Calu3 (cell line): ENCODE measurements around the gene RFC1. TPM values are rescaled to one million over a fixed set of nuclear protein-coding genes. Genes with fewer than 3 reads are reported as not detected.

Experiments used
- BruUV-seq: library from RNA; stranded (reverse); fragments of 400-500 nt; replicated peaks from 2 replicates; lab custom pipeline; 2021; lab: Mats Ljungman, UMichigan
- CTCF ChIA-PET: fragments of 300-600 bp; sonication (Branson Sonifier 250); formaldehyde crosslinking; loops from one replicate; lab custom pipeline; 2022; ENCODE audit warnings: antibody characterized with exemption; lab: Charles Lee
- DNase-seq: peaks from one replicate; pipeline ENCODE4 v3.0.0; 2022
- H3K27ac Mint-ChIP-seq: one replicate; pipeline ENCODE4 v1.8.0; 2022; ENCODE audit warnings: mixed read lengths; ENCODE audit not compliant: unreplicated experiment
- H3K27me3 Mint-ChIP-seq: one replicate; pipeline ENCODE4 v1.8.0; 2022; ENCODE audit warnings: mixed read lengths; ENCODE audit not compliant: unreplicated experiment
- H3K36me3 Mint-ChIP-seq: one replicate; pipeline ENCODE4 v1.8.0; 2022; ENCODE audit warnings: mild to moderate bottlenecking, moderate library complexity, mixed read lengths; ENCODE audit not compliant: insufficient read depth, unreplicated experiment
- H3K4me1 Mint-ChIP-seq: one replicate; pipeline ENCODE4 v1.8.0; 2022; ENCODE audit warnings: mild to moderate bottlenecking, low read depth, mixed read lengths; ENCODE audit not compliant: unreplicated experiment
- H3K4me3 Mint-ChIP-seq: one replicate; pipeline ENCODE4 v1.8.0; 2022; ENCODE audit warnings: mild to moderate bottlenecking, low read depth, moderate library complexity, mixed read lengths; ENCODE audit not compliant: unreplicated experiment
- H3K9me3 Mint-ChIP-seq: one replicate; pipeline ENCODE4 v1.8.0; 2022; ENCODE audit warnings: low read depth, mixed read lengths; ENCODE audit not compliant: unreplicated experiment
- intact Hi-C: fragments of 100-400 bp; cut with micrococcal nuclease; formaldehyde crosslinking; loops from one replicate; pipeline ENCODE4 v1.10.0; 2022; ENCODE audit not compliant: unreplicated experiment
- total RNA-seq: library from RNA; stranded (reverse); gene quantifications from 2 replicates; pipeline ENCODE4 v1.2.3, GENCODE V29; 2022
- TF ChIP-seq, protein P1 (sequence below): fragments of 200-600 bp; IDR thresholded peaks from one replicate; pipeline ENCODE4 v1.8.0; 2022; ENCODE audit warnings: antibody characterized with exemption; ENCODE audit not compliant: unreplicated experiment

Gene RFC1
- total RNA-seq, 1 experiment from 2014 or later, result 37.0 TPM

DNA sequence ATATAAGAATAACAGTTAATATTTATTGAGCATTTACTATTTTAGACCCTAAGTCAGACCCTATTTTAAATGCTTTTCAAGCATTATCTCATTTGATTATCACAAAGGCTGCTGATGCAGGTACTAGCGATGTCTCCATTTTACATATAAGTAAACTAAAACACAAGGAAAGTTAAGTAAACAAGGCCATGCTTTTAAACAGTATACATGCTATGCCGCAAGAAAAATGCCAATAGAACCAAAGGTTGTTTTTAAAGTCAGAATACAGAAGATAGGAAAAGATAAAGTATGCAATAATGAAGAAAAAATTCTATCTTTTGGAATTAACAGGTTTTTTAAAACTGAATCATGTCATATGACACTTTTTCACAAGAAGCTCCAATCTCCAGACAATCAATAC, 26.2 kb downstream of the RFC1 start:
- intact Hi-C loops, result no loop called here
- Mint-ChIP-seq H3K27me3 (no peaks in the 10 kb centered on the region), H3K4me3 (no peak overlapping the region), H3K4me1 (no peaks in the 10 kb centered on the region), H3K9me3 (no peaks in the 10 kb centered on the region), H3K27ac (no peak overlapping the region), H3K36me3 (no peaks in the 10 kb centered on the region)
- DNase-seq, result no peak
- CTCF ChIA-PET, result no interaction called here
- no TSS peak for BruUV-seq
- TF ChIP-seq, protein P1, sequence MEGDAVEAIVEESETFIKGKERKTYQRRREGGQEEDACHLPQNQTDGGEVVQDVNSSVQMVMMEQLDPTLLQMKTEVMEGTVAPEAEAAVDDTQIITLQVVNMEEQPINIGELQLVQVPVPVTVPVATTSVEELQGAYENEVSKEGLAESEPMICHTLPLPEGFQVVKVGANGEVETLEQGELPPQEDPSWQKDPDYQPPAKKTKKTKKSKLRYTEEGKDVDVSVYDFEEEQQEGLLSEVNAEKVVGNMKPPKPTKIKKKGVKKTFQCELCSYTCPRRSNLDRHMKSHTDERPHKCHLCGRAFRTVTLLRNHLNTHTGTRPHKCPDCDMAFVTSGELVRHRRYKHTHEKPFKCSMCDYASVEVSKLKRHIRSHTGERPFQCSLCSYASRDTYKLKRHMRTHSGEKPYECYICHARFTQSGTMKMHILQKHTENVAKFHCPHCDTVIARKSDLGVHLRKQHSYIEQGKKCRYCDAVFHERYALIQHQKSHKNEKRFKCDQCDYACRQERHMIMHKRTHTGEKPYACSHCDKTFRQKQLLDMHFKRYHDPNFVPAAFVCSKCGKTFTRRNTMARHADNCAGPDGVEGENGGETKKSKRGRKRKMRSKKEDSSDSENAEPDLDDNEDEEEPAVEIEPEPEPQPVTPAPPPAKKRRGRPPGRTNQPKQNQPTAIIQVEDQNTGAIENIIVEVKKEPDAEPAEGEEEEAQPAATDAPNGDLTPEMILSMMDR, result no peak

DNA sequence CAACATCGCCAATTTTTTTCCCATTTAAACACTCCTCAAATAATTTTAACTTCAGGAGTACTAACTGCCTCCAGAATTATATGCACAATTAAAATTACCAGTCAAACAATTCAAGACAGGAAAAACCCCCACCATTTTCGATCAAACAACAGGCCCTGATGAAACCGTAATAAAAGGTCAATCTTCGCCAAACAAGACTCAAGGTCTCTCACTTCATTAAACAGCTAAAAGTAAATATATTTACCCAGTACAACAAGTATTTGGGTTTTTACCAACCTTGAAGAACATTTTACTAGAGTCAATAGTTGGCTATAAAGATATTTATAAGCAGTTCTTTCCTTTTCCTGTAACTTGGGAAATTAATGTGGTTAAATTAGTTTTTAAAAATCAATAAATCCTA, 28.3 kb downstream of the RFC1 start:
- no peaks in the 10 kb centered on the region for H3K4me1 Mint-ChIP-seq
- no TSS peak for BruUV-seq
- H3K4me3 Mint-ChIP-seq, result no peak overlapping the region
- H3K27ac Mint-ChIP-seq, result no peak overlapping the region
- no peaks in the 10 kb centered on the region for H3K36me3 Mint-ChIP-seq
- H3K9me3 Mint-ChIP-seq, result no peaks in the 10 kb centered on the region
- intact Hi-C loops, result no loop called here
- H3K27me3 Mint-ChIP-seq, result no peaks in the 10 kb centered on the region
- CTCF ChIA-PET, result no interaction called here
- no peak for DNase-seq
- TF ChIP-seq, protein P1, result no peak

DNA sequence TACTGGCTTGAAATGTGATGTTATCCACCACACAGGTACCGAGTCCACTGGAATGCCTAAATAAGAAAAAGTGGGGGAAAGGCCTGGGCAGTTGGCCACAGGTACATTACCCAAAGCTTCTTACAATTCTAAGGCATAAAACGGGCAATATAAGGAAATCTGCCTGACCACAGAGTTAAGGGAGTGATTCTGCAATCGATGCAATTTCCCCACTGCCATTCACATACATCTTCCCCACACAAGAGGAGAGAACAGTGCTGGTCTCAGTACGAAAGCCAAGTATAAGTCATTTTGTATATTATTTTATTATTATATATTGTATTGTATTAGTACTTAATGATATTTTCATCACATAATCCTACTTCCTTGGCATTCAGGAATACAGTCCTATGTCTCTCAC, 30.6 kb downstream of the RFC1 start:
- BruUV-seq, result no TSS peak
- CTCF ChIA-PET, result interaction anchor here (0.6 kb wide), 1 partner anchor 353 kb away, joined by 5 read pairs; no protein-coding TSS in a partner anchor
- TF ChIP-seq, protein P1, result no peak
- Mint-ChIP-seq H3K4me3 (no peak overlapping the region), H3K36me3 (no peaks in the 10 kb centered on the region), H3K4me1 (no peaks in the 10 kb centered on the region), H3K9me3 (no peaks in the 10 kb centered on the region), H3K27ac (no peak overlapping the region), H3K27me3 (no peaks in the 10 kb centered on the region)
- intact Hi-C loops, result no loop called here
- DNase-seq, result no peak

DNA sequence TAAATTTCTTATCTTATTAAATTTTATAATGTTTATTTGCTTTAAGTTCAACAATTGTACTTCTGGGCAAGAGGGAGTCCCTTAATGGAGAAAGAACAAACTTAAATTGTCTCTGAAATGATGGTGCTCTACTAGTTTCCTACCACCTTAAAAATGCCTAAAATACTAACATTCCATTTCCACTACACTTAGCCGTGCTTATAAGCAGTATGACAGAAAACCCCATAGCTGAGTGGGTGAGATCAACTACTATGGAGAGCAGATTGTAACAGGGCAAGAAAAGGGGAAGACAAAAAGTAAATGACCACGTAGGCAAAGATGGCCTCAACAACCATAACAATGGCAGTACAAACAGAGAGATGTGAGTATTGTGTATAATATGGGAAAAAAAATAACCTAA, 35.0 kb downstream of the RFC1 start:
- no peaks in the 10 kb centered on the region for H3K4me1 Mint-ChIP-seq
- H3K36me3 Mint-ChIP-seq, result peaks cover 6% of the 10 kb centered on the region
- no peaks in the 10 kb centered on the region for H3K9me3 Mint-ChIP-seq
- TF ChIP-seq, protein P1, result no peak
- H3K27ac Mint-ChIP-seq, result no peak overlapping the region
- intact Hi-C loops, result no loop called here
- no peaks in the 10 kb centered on the region for H3K27me3 Mint-ChIP-seq
- DNase-seq, result no peak
- CTCF ChIA-PET, result no interaction called here
- no peak overlapping the region for H3K4me3 Mint-ChIP-seq
- BruUV-seq, result no TSS peak
